ENCODE measurements around the gene PTGDS. TPM values are rescaled to one million over a fixed set of nuclear protein-coding genes. Genes with fewer than 3 reads are reported as not detected.

Gene PTGDS
- total RNA-seq, 1 donor: 10.8 TPM

DNA sequence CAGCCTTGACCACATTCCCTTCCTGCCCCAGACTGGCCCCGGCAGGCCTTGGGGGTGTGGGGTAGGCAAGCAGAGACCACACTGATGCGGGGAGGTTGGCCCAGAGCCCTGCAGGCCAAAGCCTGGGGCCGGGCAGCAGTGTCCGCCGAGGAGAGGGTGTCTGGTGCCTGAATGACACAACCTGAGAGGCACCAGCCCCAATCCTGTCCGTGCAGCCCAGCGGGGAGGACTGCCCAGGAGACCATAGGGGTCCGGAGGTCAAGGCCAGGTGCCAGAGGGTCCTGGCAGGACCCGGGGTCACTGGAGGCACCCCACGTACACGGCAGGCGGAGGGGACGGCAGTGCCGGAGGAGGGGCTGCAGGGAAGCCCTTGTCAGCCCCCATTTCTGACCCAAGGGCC lies 5.6 kb upstream of the PTGDS start:
- Histone ChIP-seq H3K27me3 (ENCODE audit: insufficient read depth, low read length) (no peaks in the 10 kb centered on the region), H3K4me3 (ENCODE audit: low read length) (no peak overlapping the region), H3K4me1 (ENCODE audit: insufficient read depth, low read length) (peaks cover 26% of the 10 kb centered on the region), H3K9me3 (ENCODE audit: low read depth, low read length) (no peaks in the 10 kb centered on the region)

- no peak overlapping the region for H3K4me3 ChIP-seq (ENCODE audit: low read length)
- no peaks in the 10 kb centered on the region for H3K9me3 ChIP-seq (ENCODE audit: low read depth, low read length)
- H3K4me1 ChIP-seq (ENCODE audit: insufficient read depth, low read length): peaks cover 26% of the 10 kb centered on the region
- H3K27me3 ChIP-seq (ENCODE audit: insufficient read depth, low read length): no peaks in the 10 kb centered on the region
These were observed 5.0 kb upstream of the PTGDS start for GRCh38 chr9:136972335-136972734.

- H3K4me1 ChIP-seq (ENCODE audit: insufficient read depth, low read length): peaks cover 30% of the 10 kb centered on the region
These were observed 4.6 kb upstream of the PTGDS start for GRCh38 chr9:136972743-136973142.

GRCh38 chr9:136973618-136974617 lies 3.4 kb upstream of the PTGDS start:
- no peaks in the 10 kb centered on the region for H3K9me3 ChIP-seq (ENCODE audit: low read depth, low read length)
- no peaks in the 10 kb centered on the region for H3K27me3 ChIP-seq (ENCODE audit: insufficient read depth, low read length)
- H3K4me3 ChIP-seq (ENCODE audit: low read length): no peak overlapping the region
- H3K4me1 ChIP-seq (ENCODE audit: insufficient read depth, low read length): peaks cover 35% of the 10 kb centered on the region

More at GRCh38 chr9:136972743-136973142, 4.6 kb upstream of the PTGDS start:
- Histone ChIP-seq H3K4me3 (ENCODE audit: low read length) (no peak overlapping the region), H3K27me3 (ENCODE audit: insufficient read depth, low read length) (no peaks in the 10 kb centered on the region), H3K9me3 (ENCODE audit: low read depth, low read length) (no peaks in the 10 kb centered on the region)

- Histone ChIP-seq H3K4me3 (ENCODE audit: low read length) (no peak overlapping the region), H3K9me3 (ENCODE audit: low read depth, low read length) (no peaks in the 10 kb centered on the region), H3K27me3 (ENCODE audit: insufficient read depth, low read length) (no peaks in the 10 kb centered on the region), H3K4me1 (ENCODE audit: insufficient read depth, low read length) (peaks cover 35% of the 10 kb centered on the region)
These were observed 2.3 kb upstream of the PTGDS start for GRCh38 chr9:136974817-136975535.

GRCh38 chr9:136975644-136976043 lies 1.7 kb upstream of the PTGDS start:
- Histone ChIP-seq H3K9me3 (ENCODE audit: low read depth, low read length) (no peaks in the 10 kb centered on the region), H3K27me3 (ENCODE audit: insufficient read depth, low read length) (no peaks in the 10 kb centered on the region), H3K4me1 (ENCODE audit: insufficient read depth, low read length) (peaks cover 35% of the 10 kb centered on the region), H3K4me3 (ENCODE audit: low read length) (no peak overlapping the region)

GRCh38 chr9:136977649-136978072 lies 357 bp downstream of the PTGDS start:
- no peaks in the 10 kb centered on the region for H3K27me3 ChIP-seq (ENCODE audit: insufficient read depth, low read length)
- peak overlapping the region; percentile 12 for H3K4me3 ChIP-seq (ENCODE audit: low read length)
- H3K4me1 ChIP-seq (ENCODE audit: insufficient read depth, low read length): peaks cover 35% of the 10 kb centered on the region
- no peaks in the 10 kb centered on the region for H3K9me3 ChIP-seq (ENCODE audit: low read depth, low read length)

DNA sequence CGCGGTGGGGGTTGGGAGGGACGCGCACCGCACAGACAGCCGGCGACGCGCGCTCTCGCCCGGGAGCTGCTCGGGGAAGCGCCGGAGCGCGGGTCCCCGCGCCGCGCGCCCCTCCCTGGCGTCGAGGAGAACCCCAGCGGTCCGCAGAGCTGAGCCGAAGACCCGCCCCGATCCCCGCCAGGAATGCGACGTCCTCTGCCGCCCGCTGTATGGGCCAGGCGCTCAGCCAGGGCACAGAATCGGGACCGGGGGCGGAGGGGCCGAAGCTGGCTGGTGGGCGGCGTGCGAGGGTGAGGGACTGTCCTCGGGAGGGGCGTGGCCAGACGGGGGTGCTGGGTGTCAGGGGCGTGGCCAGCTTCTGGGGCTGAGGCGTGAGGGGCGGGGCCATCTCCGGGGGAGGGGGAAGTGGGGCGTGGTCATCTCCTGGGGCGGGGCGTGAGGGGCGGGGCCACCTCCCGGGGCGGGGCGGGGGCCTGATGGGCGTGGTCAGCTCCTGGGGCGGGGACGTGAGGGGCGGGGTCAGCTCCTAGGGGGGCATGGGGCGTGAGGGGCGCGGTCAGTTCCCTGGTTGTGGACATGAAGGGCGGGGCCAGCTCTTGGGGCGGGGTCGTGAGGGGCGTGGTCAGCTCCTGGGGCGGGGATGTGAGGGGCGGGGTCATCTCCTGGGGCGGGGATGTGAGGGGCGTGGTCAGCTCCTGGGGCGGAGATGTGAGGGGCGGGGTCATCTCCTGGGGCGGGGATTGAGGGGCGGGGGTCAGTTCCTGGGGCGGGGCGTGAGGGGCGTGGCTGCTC lies 965 bp downstream of the PTGDS start:
- H3K27me3 ChIP-seq (ENCODE audit: insufficient read depth, low read length): no peaks in the 10 kb centered on the region
- H3K4me1 ChIP-seq (ENCODE audit: insufficient read depth, low read length): peaks cover 35% of the 10 kb centered on the region
- H3K9me3 ChIP-seq (ENCODE audit: low read depth, low read length): no peaks in the 10 kb centered on the region
- peak overlapping the region; percentile 12 for H3K4me3 ChIP-seq (ENCODE audit: low read length)

DNA sequence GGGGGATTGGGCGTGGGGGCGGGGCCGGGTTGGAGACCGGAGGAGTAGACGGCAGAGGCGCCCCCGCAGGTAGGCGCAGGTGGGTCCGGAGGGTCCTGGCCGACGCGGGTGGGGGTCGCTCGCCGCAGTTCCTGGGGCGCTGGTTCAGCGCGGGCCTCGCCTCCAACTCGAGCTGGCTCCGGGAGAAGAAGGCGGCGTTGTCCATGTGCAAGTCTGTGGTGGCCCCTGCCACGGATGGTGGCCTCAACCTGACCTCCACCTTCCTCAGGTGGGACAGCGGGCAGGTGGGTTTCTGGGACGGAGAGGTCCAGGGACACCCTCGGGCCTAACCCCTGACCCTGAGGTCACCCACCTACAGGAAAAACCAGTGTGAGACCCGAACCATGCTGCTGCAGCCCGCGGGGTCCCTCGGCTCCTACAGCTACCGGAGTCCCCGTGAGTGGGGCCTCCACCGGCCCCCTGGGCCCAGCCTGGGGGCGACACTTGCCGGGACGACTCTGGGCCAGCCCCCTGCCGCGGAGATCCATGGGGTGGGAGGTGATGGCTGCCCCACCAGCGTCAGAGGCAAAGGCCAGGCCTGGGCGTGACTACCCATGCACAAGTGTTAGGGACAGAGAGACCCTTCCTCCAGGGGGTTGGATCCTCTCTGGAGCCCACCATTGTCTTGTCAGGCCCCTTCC lies 1.7 kb downstream of the PTGDS start:
- Histone ChIP-seq H3K4me1 (ENCODE audit: insufficient read depth, low read length) (peaks cover 31% of the 10 kb centered on the region), H3K9me3 (ENCODE audit: low read depth, low read length) (no peaks in the 10 kb centered on the region), H3K27me3 (ENCODE audit: insufficient read depth, low read length) (peaks cover 5% of the 10 kb centered on the region), H3K4me3 (ENCODE audit: low read length) (no peak overlapping the region)

- H3K27me3 ChIP-seq (ENCODE audit: insufficient read depth, low read length): peaks cover 12% of the 10 kb centered on the region
- H3K9me3 ChIP-seq (ENCODE audit: low read depth, low read length): no peaks in the 10 kb centered on the region
- H3K4me1 ChIP-seq (ENCODE audit: insufficient read depth, low read length): peaks cover 22% of the 10 kb centered on the region
- no peak overlapping the region for H3K4me3 ChIP-seq (ENCODE audit: low read length)
These were observed 2.7 kb downstream of the PTGDS start for GRCh38 chr9:136979769-136980587.

- peaks cover 14% of the 10 kb centered on the region for H3K27me3 ChIP-seq (ENCODE audit: insufficient read depth, low read length)
- no peak overlapping the region for H3K4me3 ChIP-seq (ENCODE audit: low read length)
- peaks cover 13% of the 10 kb centered on the region for H3K4me1 ChIP-seq (ENCODE audit: insufficient read depth, low read length)
- no peaks in the 10 kb centered on the region for H3K9me3 ChIP-seq (ENCODE audit: low read depth, low read length)
These were observed 3.6 kb downstream of the PTGDS start for GRCh38 chr9:136980669-136981478.

GRCh38 chr9:136981588-136982231 lies 4.4 kb downstream of the PTGDS start:
- Histone ChIP-seq H3K9me3 (ENCODE audit: low read depth, low read length) (no peaks in the 10 kb centered on the region), H3K27me3 (ENCODE audit: insufficient read depth, low read length) (peaks cover 16% of the 10 kb centered on the region), H3K4me1 (ENCODE audit: insufficient read depth, low read length) (peaks cover 9% of the 10 kb centered on the region), H3K4me3 (ENCODE audit: low read length) (no peak overlapping the region)

All from mononuclear cell (primary cell).